ENCODE data around the gene LRRC36. TPM values are rescaled to one million over a fixed set of nuclear protein-coding genes. Genes with fewer than 3 reads are reported as not detected.

Gene LRRC36
- total RNA-seq, 2 donors from 2014 or later = 0.56 TPM; not detected in 1

- intact Hi-C loops (cut with DNase I) = no loop called here
- no peak for DNase-seq (ENCODE audit: low spot score)
Observed at GRCh38 chr16:67430977-67431774, 104.6 kb downstream of the LRRC36 start, which contains the start of gene HSD11B2. HSD11B2 (plus strand) TSS chr16:67431121; CDS start chr16:67431249, 128 bp downstream.

- no peak for DNase-seq (ENCODE audit: low spot score)
Observed at GRCh38 chr16:67431775-67432505, 105.3 kb downstream of the LRRC36 start.

GRCh38 chr16:67432506-67432890 lies 105.9 kb downstream of the LRRC36 start:
- DNase-seq (ENCODE audit: low spot score) = no peak
- intact Hi-C loops (cut with DNase I) = no loop called here

More at GRCh38 chr16:67431775-67432505, 105.3 kb downstream of the LRRC36 start:
- intact Hi-C loops (cut with DNase I) = no loop called here

GRCh38 chr16:67433131-67433719 lies 106.6 kb downstream of the LRRC36 start:
- no peak for DNase-seq (ENCODE audit: low spot score)
- intact Hi-C loops (cut with DNase I) = no loop called here

Other genes with a start within 250 kb of the LRRC36 start
- 10 to 100 TPM; 10.4 to 12.0 TPM for gene PHAF1, start 216.9 kb upstream of the LRRC36 start, total RNA-seq
- gene B3GNT9, start 175.8 kb upstream of the LRRC36 start, total RNA-seq = 10 to 100 TPM; 13.0 to 22.0 TPM
- 10 to 100 TPM; 15.6 to 17.4 TPM for gene TRADD, start 166.9 kb upstream of the LRRC36 start, total RNA-seq
- 10 to 100 TPM in 1 of 2 donors, 1 to 10 TPM in 1; 9.2 to 13.0 TPM for gene FBXL8, start 166.9 kb upstream of the LRRC36 start, total RNA-seq
- 10 to 100 TPM; 25.8 to 40.1 TPM for gene HSF4, start 162.1 kb upstream of the LRRC36 start, total RNA-seq
- gene NOL3, start 156.3 kb upstream of the LRRC36 start, total RNA-seq = 10 to 100 TPM; 18.8 to 31.6 TPM
- 10 to 100 TPM; 18.3 to 22.1 TPM for gene MATCAP1, start 142.9 kb upstream of the LRRC36 start, total RNA-seq
- gene EXOC3L1, start 136.7 kb upstream of the LRRC36 start, total RNA-seq = 1 to 10 TPM; 1.6 to 3.1 TPM
- 10 to 100 TPM; 42.0 to 43.8 TPM for gene E2F4, start 134.7 kb upstream of the LRRC36 start, total RNA-seq
- gene ELMO3, start 127.7 kb upstream of the LRRC36 start, total RNA-seq = 1 to 10 TPM in 1 of 2 donors, under 1 TPM in 1; 0.93 to 1.2 TPM
- 10 to 100 TPM; 25.1 to 33.1 TPM for gene TMEM208, start 99.7 kb upstream of the LRRC36 start, total RNA-seq
- 10 to 100 TPM; 23.8 to 32.9 TPM for gene FHOD1, start 79.3 kb upstream of the LRRC36 start, total RNA-seq
- 1 to 10 TPM in 1 of 2 donors, under 1 TPM in 1; 0.57 to 1.1 TPM for gene SLC9A5, start 77.8 kb upstream of the LRRC36 start, total RNA-seq
- gene PLEKHG4, start 47.3 kb upstream of the LRRC36 start, total RNA-seq = 1 to 10 TPM; 3.2 to 5.4 TPM
- gene KCTD19, start 74 bp upstream of the LRRC36 start, total RNA-seq = not detected
- gene TPPP3, start 66.7 kb downstream of the LRRC36 start, total RNA-seq = 10 to 100 TPM in 1 of 2 donors, 1 to 10 TPM in 1; 8.2 to 39.3 TPM
- gene ZDHHC1, start 89.7 kb downstream of the LRRC36 start, total RNA-seq = 10 to 100 TPM; 10.7 to 11.3 TPM
- 1 to 10 TPM in 1 of 2 donors, under 1 TPM in 1; 0.43 to 3.2 TPM for gene HSD11B2, start 104.3 kb downstream of the LRRC36 start, total RNA-seq
- gene ATP6V0D1, start 154.3 kb downstream of the LRRC36 start, total RNA-seq = 10 to 100 TPM; 56.7 to 73.4 TPM
- not detected for gene AGRP, start 156.7 kb downstream of the LRRC36 start, total RNA-seq
- gene RIPOR1, start 202.0 kb downstream of the LRRC36 start, total RNA-seq = 100 to 1,000 TPM in 1 of 2 donors, 10 to 100 TPM in 1; 92.5 to 123 TPM
- gene CTCF, start 235.7 kb downstream of the LRRC36 start, total RNA-seq = 10 to 100 TPM; 27.6 to 27.8 TPM

Data from posterior vena cava (tissue), 2 donors.